ENCODE measurements around the gene MPP1.

DNA sequence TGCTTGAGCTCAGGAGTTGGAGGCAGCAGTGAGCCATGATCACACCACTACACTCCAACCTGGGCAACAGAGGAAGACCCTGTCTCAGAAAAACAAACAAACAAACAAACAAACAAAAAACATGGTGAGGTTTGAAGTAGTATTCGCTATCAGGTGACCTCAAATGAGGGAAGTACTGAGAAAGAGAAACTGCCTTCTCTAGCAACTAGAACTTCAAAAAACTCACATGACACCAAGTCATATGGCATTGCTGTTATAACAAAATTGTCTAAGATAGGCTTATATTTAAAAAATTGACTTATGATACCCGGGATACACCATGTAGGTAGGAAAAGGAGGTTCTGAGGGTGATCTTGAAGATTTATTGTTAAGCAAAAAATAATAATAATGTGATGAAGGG, 10.3 kb downstream of the MPP1 start:
- TF ChIP-seq, protein P1, sequence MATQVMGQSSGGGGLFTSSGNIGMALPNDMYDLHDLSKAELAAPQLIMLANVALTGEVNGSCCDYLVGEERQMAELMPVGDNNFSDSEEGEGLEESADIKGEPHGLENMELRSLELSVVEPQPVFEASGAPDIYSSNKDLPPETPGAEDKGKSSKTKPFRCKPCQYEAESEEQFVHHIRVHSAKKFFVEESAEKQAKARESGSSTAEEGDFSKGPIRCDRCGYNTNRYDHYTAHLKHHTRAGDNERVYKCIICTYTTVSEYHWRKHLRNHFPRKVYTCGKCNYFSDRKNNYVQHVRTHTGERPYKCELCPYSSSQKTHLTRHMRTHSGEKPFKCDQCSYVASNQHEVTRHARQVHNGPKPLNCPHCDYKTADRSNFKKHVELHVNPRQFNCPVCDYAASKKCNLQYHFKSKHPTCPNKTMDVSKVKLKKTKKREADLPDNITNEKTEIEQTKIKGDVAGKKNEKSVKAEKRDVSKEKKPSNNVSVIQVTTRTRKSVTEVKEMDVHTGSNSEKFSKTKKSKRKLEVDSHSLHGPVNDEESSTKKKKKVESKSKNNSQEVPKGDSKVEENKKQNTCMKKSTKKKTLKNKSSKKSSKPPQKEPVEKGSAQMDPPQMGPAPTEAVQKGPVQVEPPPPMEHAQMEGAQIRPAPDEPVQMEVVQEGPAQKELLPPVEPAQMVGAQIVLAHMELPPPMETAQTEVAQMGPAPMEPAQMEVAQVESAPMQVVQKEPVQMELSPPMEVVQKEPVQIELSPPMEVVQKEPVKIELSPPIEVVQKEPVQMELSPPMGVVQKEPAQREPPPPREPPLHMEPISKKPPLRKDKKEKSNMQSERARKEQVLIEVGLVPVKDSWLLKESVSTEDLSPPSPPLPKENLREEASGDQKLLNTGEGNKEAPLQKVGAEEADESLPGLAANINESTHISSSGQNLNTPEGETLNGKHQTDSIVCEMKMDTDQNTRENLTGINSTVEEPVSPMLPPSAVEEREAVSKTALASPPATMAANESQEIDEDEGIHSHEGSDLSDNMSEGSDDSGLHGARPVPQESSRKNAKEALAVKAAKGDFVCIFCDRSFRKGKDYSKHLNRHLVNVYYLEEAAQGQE (IDR thresholded peaks at IDR 0.05; ENCODE audit: insufficient read depth in 1 of 2, low read depth in 2 of 2, low read length in 2 of 2): no peak
- TF ChIP-seq POLR2AphosphoS5 (IDR thresholded peaks at IDR 0.05; ENCODE audit: low read depth, low read length) (no peak), TAF1 (IDR thresholded peaks at IDR 0.05; ENCODE audit: borderline replicate concordance, insufficient read depth, low read length) (no peak), SIN3A (IDR thresholded peaks at IDR 0.05; ENCODE audit: borderline replicate concordance, insufficient read depth, low read length) (no peak)

All from PFSK-1 (cell line).